ENCODE results near the gene TUBA3D.

- TF ChIP-seq SMC3 (IDR thresholded peaks at IDR 0.05) (no peak), RAD21 (conservative IDR thresholded peaks at IDR 0.05 in 1 of 2, IDR thresholded peaks at IDR 0.05 in 1 of 2) (no peak), CHD2 (IDR thresholded peaks at IDR 0.05; ENCODE audit: low read length, partially characterized antibody) (no peak), KDM1A (IDR thresholded peaks at IDR 0.05; ENCODE audit: low read depth) (no peak), CEBPB (IDR thresholded peaks at IDR 0.05) (no peak), CTCF (IDR thresholded peaks at IDR 0.05) (no peak), POLR2AphosphoS2 (conservative IDR thresholded peaks at IDR 0.05; ENCODE audit: low read length) (no peak), POLR2A (IDR thresholded peaks at IDR 0.05; ENCODE audit: low read length) (no peak), USF2 (IDR thresholded peaks at IDR 0.05) (no peak), MAX (IDR thresholded peaks at IDR 0.05) (no peak), ESRRA (IDR thresholded peaks at IDR 0.05; ENCODE audit: borderline replicate concordance, low read length) (no peak)
- TF ChIP-seq, protein P1, sequence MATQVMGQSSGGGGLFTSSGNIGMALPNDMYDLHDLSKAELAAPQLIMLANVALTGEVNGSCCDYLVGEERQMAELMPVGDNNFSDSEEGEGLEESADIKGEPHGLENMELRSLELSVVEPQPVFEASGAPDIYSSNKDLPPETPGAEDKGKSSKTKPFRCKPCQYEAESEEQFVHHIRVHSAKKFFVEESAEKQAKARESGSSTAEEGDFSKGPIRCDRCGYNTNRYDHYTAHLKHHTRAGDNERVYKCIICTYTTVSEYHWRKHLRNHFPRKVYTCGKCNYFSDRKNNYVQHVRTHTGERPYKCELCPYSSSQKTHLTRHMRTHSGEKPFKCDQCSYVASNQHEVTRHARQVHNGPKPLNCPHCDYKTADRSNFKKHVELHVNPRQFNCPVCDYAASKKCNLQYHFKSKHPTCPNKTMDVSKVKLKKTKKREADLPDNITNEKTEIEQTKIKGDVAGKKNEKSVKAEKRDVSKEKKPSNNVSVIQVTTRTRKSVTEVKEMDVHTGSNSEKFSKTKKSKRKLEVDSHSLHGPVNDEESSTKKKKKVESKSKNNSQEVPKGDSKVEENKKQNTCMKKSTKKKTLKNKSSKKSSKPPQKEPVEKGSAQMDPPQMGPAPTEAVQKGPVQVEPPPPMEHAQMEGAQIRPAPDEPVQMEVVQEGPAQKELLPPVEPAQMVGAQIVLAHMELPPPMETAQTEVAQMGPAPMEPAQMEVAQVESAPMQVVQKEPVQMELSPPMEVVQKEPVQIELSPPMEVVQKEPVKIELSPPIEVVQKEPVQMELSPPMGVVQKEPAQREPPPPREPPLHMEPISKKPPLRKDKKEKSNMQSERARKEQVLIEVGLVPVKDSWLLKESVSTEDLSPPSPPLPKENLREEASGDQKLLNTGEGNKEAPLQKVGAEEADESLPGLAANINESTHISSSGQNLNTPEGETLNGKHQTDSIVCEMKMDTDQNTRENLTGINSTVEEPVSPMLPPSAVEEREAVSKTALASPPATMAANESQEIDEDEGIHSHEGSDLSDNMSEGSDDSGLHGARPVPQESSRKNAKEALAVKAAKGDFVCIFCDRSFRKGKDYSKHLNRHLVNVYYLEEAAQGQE (IDR thresholded peaks at IDR 0.05) = no peak
Measured at GRCh38 chr2:131520526-131520925, 44.6 kb downstream of the TUBA3D start.

Measured in A549 (cell line).